Colonic mucosa (tissue), 4 donors: Measurements from ENCODE around the gene MAD1L1. TPM values are rescaled to one million over a fixed set of nuclear protein-coding genes. Genes with fewer than 3 reads are reported as not detected.

Experiments used
- DNase-seq: peaks from one replicate; pipeline ENCODE4 v3.0.0-alpha.2; 2020
- H3K27ac ChIP-seq: fragments of 200-600 bp; one replicate; pipeline ENCODE4 v1.8.0; 2021
- H3K27me3 ChIP-seq: fragments of 200-600 bp; one replicate; pipeline ENCODE4 v1.8.0; 2021
- H3K36me3 ChIP-seq: fragments of 200-600 bp; one replicate; pipeline ENCODE4 v1.8.0; 2021
- H3K4me1 ChIP-seq: fragments of 200-600 bp; one replicate; pipeline ENCODE4 v1.8.0; 2021; ENCODE audit warnings: mild to moderate bottlenecking
- H3K4me3 ChIP-seq: fragments of 200-600 bp; one replicate; pipeline ENCODE4 v1.8.0; 2021
- H3K9ac ChIP-seq, 2 donors: one replicate each; pipeline ENCODE4 v1.7.0; 2013; ENCODE audit warnings: control low read depth in 2 of 2, low read depth in 2 of 2, low read length in 2 of 2
- H3K9me3 ChIP-seq: fragments of 200-600 bp; one replicate; pipeline ENCODE4 v1.8.0; 2021
- intact Hi-C: fragments of 100-400 bp; cut with DNase I; formaldehyde crosslinking; loops from one replicate; pipeline ENCODE4 v1.14.1; 2022
- total RNA-seq, 2 donors: library from RNA; stranded (reverse); fragmentation: NEBNext Ultra II Directional in 1 of 2; extraction: Animal tissue kit (Norgen Biotek cat#: 25700) in 1 of 2; gene quantifications; one replicate each; pipeline ENCODE4 v1.2.1, GENCODE V29; 2021
- TF ChIP-seq, protein P1 (sequence below): fragments of 200-600 bp; IDR thresholded peaks from one replicate; pipeline ENCODE4 v1.8.0; 2022; ENCODE audit warnings: antibody characterized with exemption, mild to moderate bottlenecking
- donor health status: healthy.
- donor health status: DM: no; HTN: no; CAD: no.
- donor health status: DM: no; HTN: no; CAD: no.

Gene MAD1L1
- total RNA-seq, 2 donors from 2014 or later, result 18.2 to 47.0 TPM

DNA sequence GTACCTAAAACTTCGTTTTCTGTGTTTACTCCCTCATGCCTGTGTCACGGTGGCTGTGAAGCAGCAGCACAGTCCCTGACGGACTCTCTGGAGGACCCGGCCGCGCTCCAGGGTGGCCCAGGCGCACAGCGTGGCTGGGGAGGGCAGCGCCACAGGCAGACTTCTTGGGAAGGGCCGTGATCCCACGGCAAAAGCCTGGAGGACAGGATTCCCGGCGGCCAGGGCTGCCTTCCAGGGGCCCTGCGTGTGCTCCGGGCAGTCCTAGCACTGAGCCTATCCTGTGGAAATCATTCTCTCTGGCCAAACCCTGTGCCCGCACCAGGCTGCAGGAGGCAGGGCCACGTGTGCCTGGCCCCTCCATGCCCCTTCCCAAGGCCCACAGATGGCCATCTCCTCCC, 244.2 kb downstream of the MAD1L1 start:
- no peaks in the 10 kb centered on the region for H3K27me3 ChIP-seq
- H3K9me3 ChIP-seq, result no peaks in the 10 kb centered on the region
- H3K9ac ChIP-seq, result no peak overlapping the region
- intact Hi-C loops, result no loop called here
- no peaks in the 10 kb centered on the region for H3K36me3 ChIP-seq
- no peak for DNase-seq
- no peak overlapping the region for H3K4me3 ChIP-seq
- no peaks in the 10 kb centered on the region for H3K4me1 ChIP-seq
- no peak overlapping the region for H3K27ac ChIP-seq
- TF ChIP-seq, protein P1, sequence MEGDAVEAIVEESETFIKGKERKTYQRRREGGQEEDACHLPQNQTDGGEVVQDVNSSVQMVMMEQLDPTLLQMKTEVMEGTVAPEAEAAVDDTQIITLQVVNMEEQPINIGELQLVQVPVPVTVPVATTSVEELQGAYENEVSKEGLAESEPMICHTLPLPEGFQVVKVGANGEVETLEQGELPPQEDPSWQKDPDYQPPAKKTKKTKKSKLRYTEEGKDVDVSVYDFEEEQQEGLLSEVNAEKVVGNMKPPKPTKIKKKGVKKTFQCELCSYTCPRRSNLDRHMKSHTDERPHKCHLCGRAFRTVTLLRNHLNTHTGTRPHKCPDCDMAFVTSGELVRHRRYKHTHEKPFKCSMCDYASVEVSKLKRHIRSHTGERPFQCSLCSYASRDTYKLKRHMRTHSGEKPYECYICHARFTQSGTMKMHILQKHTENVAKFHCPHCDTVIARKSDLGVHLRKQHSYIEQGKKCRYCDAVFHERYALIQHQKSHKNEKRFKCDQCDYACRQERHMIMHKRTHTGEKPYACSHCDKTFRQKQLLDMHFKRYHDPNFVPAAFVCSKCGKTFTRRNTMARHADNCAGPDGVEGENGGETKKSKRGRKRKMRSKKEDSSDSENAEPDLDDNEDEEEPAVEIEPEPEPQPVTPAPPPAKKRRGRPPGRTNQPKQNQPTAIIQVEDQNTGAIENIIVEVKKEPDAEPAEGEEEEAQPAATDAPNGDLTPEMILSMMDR, result no peak

GRCh38 chr7:1987591-1988532, 244.9 kb downstream of the MAD1L1 start:
- Histone ChIP-seq H3K27ac (no peak overlapping the region), H3K36me3 (no peaks in the 10 kb centered on the region), H3K9ac (no peak overlapping the region), H3K4me3 (no peak overlapping the region), H3K27me3 (no peaks in the 10 kb centered on the region), H3K9me3 (no peaks in the 10 kb centered on the region), H3K4me1 (no peaks in the 10 kb centered on the region)
- TF ChIP-seq, protein P1, result no peak
- intact Hi-C loops, result no loop called here
- no peak for DNase-seq

GRCh38 chr7:1987084-1987535, 245.6 kb downstream of the MAD1L1 start:
- intact Hi-C loops, result no loop called here
- no peaks in the 10 kb centered on the region for H3K27me3 ChIP-seq
- no peaks in the 10 kb centered on the region for H3K9me3 ChIP-seq
- no peaks in the 10 kb centered on the region for H3K36me3 ChIP-seq
- H3K4me1 ChIP-seq, result no peaks in the 10 kb centered on the region
- no peak overlapping the region for H3K4me3 ChIP-seq
- TF ChIP-seq, protein P1, result no peak
- H3K27ac ChIP-seq, result no peak overlapping the region
- DNase-seq, result no peak
- no peak overlapping the region for H3K9ac ChIP-seq

GRCh38 chr7:1986366-1987083, 246.2 kb downstream of the MAD1L1 start:
- H3K4me1 ChIP-seq, result no peaks in the 10 kb centered on the region
- H3K9me3 ChIP-seq, result no peaks in the 10 kb centered on the region
- no peaks in the 10 kb centered on the region for H3K27me3 ChIP-seq
- no peak overlapping the region for H3K9ac ChIP-seq
- no peak for DNase-seq
- TF ChIP-seq, protein P1, result no peak
- intact Hi-C loops, result no loop called here
- H3K36me3 ChIP-seq, result no peaks in the 10 kb centered on the region
- no peak overlapping the region for H3K27ac ChIP-seq
- no peak overlapping the region for H3K4me3 ChIP-seq

DNA sequence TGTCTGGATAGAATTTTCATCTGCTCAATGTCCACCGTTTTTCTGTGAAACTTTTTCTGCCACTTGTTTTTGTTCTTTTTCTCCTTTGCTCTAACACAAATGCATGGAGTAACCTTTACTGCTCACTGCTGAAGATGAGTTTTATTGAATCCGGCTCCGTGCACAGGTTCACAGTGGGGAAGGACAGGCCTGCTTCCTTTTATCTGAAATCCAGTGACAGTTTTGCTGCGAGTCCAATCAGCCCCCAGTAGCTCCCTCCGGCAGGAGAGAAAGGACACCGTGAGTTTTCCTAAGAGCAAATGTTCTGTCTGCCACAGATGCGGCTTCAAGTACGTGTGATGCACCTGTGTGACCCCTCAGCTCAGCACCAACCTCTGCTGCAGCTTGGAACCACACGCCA, 246.8 kb downstream of the MAD1L1 start:
- H3K9ac ChIP-seq, result no peak overlapping the region
- H3K27ac ChIP-seq, result no peak overlapping the region
- H3K36me3 ChIP-seq, result no peaks in the 10 kb centered on the region
- TF ChIP-seq, protein P1, result no peak
- no peaks in the 10 kb centered on the region for H3K9me3 ChIP-seq
- no peak overlapping the region for H3K4me3 ChIP-seq
- intact Hi-C loops, result no loop called here
- H3K27me3 ChIP-seq, result no peaks in the 10 kb centered on the region
- H3K4me1 ChIP-seq, result no peaks in the 10 kb centered on the region
- no peak for DNase-seq
